Esophagus muscularis mucosa (tissue), 4 donors: ENCODE results near the gene MNT. TPM values are rescaled to one million over a fixed set of nuclear protein-coding genes. Genes with fewer than 3 reads are reported as not detected.

Experiments used
- DNase-seq: peaks from one replicate; pipeline ENCODE4 v3.0.0-alpha.2; 2017; ENCODE audit errors: extremely low spot score
- H3K27ac ChIP-seq, 4 donors: fragments of 200-600 bp; sonication (generic); replicated peaks in 1 of 4; 1 replicate in 3 of 4; 2 replicates in 1 of 4; pipeline ENCODE4 v1.5.1; 2016 to 2019; ENCODE audit warnings: mild to moderate bottlenecking in 1 of 4
- H3K27me3 ChIP-seq, 4 donors: fragments of 200-600 bp; sonication (generic); one replicate each; pipeline versions ENCODE4 v1.5.1 to v1.6.0; 2016 to 2019
- H3K36me3 ChIP-seq, 4 donors: fragments of 200-600 bp; sonication (generic); one replicate each; pipeline ENCODE4 v1.5.1; 2016 to 2019
- H3K4me1 ChIP-seq, 4 donors: fragments of 200-600 bp; sonication (generic); one replicate each; pipeline ENCODE4 v1.5.1; 2016 to 2019
- H3K4me3 ChIP-seq, 4 donors: fragments of 200-600 bp; sonication (generic); 1 replicate in 2 of 4; 2 replicates in 2 of 4; pipeline ENCODE4 v1.5.1; 2016 to 2019; ENCODE audit warnings: mild to moderate bottlenecking in 4 of 4, moderate library complexity in 1 of 4
- H3K9me3 ChIP-seq, 4 donors: fragments of 200-600 bp; sonication (generic); 1 replicate in 3 of 4; 2 replicates in 1 of 4; pipeline ENCODE4 v1.5.1; 2016 to 2019
- EP300 ChIP-seq: sonication (generic); formaldehyde crosslinking; IDR thresholded peaks from one replicate; pipeline ENCODE4 v1.6.1; 2017; ENCODE audit warnings: antibody characterized with exemption
- POLR2A ChIP-seq: fragments of 450-650 bp; IDR thresholded peaks from one replicate; pipeline ENCODE4 v1.6.1; 2017; ENCODE audit warnings: antibody characterized with exemption, moderate library complexity, mild to moderate bottlenecking, low read depth
- POLR2AphosphoS5 ChIP-seq, 2 donors: sonication (generic); formaldehyde crosslinking; IDR thresholded peaks; one replicate each; pipeline ENCODE4 v1.6.1; 2017; ENCODE audit warnings: antibody characterized with exemption in 2 of 2
- WGBS: methylation state at CpG from one replicate; pipeline ENCODE4 v1.1.5; 2018; 5-methylcytosine and 5-hydroxymethylcytosine counted together
- intact Hi-C: fragments of 100-400 bp; cut with DNase I; formaldehyde crosslinking; loops from one replicate; pipeline ENCODE4 v1.15.1; 2023
- total RNA-seq, 4 donors: library from RNA; depleted of rRNA; stranded (reverse); fragments of >200 nt; gene quantifications; one replicate each; pipeline versions ENCODE4 v1.1.0 to v1.2.1, GENCODE V29; 2016
- TF ChIP-seq, protein P1 (sequence below), 3 experiments: fragments of 200-600 bp in 2 of 3; fragments of 450-650 bp in 1 of 3; sonication (generic) in 2 of 3; IDR thresholded peaks; one replicate each; pipeline ENCODE4 v1.5.1; 2017 to 2019; ENCODE audit warnings: antibody characterized with exemption in 3 of 3, mild to moderate bottlenecking in 2 of 3, moderate library complexity in 1 of 3

The MNT gene
- total RNA-seq, 4 donors from 2014 or later, result 10.8 to 17.4 (median 13.8) TPM

DNA sequence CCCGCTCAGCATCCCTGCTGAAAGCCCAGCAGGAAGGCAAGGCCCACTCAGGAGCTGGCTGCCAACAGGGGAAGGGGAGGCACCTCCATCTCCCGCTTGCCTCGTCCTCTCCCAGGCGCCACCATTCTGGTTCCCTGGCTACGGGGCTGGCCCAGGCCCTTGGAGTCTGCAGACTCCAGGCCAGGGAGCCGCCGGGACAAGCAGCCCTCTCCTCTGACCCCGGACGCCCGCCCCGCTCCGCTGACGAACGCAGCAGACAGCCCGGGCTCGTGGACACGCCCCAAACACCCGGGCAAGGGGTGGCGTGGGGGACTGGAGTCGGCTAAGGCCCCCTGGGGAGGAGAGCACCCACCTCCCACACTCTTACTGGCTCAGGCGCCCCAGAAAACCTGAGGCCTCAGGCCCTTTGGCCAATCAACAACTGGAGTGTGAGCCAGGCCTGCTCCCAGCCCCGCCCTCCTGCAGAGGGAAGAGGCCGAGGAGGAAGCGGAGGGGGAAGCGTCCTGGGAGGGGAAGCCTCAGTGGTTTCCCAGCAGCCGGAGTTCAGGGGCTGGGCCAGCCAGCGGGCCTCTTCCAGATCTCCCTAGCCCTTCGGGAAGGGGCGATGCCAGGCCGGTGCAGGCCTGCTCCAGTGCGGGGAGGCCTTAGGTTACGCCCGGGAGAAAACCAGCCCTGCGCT, 4.2 kb downstream of the MNT start:
- Histone ChIP-seq H3K36me3 (peaks cover 0 to 4% (median 0%) of the 10 kb centered on the region in 4 donors), H3K4me1 (peaks cover 56 to 64% (median 61%) of the 10 kb centered on the region in 4 donors), H3K9me3 (no peaks in the 10 kb centered on the region), H3K4me3 (peak overlapping the region; percentile 46 to 75 (median 51)), H3K27me3 (peaks cover 0 to 5% (median 0%) of the 10 kb centered on the region in 4 donors), H3K27ac (peak overlapping the region; percentile 98 to 100 (median 100))
- no CpG with 5 or more reads among the region's 34 CpGs for WGBS
- DNase-seq, result peak; percentile 98
- TF ChIP-seq, protein P1, sequence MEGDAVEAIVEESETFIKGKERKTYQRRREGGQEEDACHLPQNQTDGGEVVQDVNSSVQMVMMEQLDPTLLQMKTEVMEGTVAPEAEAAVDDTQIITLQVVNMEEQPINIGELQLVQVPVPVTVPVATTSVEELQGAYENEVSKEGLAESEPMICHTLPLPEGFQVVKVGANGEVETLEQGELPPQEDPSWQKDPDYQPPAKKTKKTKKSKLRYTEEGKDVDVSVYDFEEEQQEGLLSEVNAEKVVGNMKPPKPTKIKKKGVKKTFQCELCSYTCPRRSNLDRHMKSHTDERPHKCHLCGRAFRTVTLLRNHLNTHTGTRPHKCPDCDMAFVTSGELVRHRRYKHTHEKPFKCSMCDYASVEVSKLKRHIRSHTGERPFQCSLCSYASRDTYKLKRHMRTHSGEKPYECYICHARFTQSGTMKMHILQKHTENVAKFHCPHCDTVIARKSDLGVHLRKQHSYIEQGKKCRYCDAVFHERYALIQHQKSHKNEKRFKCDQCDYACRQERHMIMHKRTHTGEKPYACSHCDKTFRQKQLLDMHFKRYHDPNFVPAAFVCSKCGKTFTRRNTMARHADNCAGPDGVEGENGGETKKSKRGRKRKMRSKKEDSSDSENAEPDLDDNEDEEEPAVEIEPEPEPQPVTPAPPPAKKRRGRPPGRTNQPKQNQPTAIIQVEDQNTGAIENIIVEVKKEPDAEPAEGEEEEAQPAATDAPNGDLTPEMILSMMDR (IDR thresholded peaks at IDR 0.05), result peak in 1 of 3 experiments; percentile 10
- peak; percentile 84 for TF ChIP-seq POLR2A
- TF ChIP-seq EP300, result peak; percentile 52
- peak in 1 of 2 donors; percentile 98 for TF ChIP-seq POLR2AphosphoS5 (IDR thresholded peaks at IDR 0.05)
- intact Hi-C loops, result no loop called here

DNA sequence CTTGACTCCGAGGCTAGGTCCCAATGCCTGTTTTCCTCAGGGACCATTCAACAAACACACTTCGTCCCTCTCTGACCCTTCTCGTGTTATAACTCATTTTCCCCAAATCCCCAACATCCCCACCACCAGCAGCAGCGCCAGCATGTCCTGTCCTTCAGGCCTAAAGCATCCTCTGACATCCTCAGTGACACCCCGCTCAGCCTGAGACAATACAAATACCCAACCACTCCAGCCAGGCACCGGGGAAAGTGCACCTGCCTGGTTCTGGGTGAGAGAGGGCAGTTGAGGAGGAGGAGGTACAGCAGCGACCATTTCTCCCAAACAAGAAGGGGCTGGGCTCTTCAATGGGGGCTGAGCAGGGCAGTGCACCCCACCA, 4.7 kb downstream of the MNT start:
- H3K36me3 ChIP-seq, result peaks cover 0 to 4% (median 0%) of the 10 kb centered on the region in 4 donors
- TF ChIP-seq, protein P1 (IDR thresholded peaks at IDR 0.05), result no peak
- TF ChIP-seq POLR2A (no peak), EP300 (no peak), POLR2AphosphoS5 (IDR thresholded peaks at IDR 0.05) (no peak)
- WGBS, result 47% methylated on average over 5 of the region's 7 CpGs
- H3K27me3 ChIP-seq, result peaks cover 0 to 5% (median 0%) of the 10 kb centered on the region in 4 donors
- peaks cover 61 to 69% (median 66%) of the 10 kb centered on the region in 4 donors for H3K4me1 ChIP-seq
- DNase-seq, result no peak
- H3K4me3 ChIP-seq, result peak overlapping the region; percentile 46 to 75 (median 51)
- H3K27ac ChIP-seq, result peak overlapping the region; percentile 98 to 100 (median 100)
- no peaks in the 10 kb centered on the region for H3K9me3 ChIP-seq
- intact Hi-C loops, result no loop called here

DNA sequence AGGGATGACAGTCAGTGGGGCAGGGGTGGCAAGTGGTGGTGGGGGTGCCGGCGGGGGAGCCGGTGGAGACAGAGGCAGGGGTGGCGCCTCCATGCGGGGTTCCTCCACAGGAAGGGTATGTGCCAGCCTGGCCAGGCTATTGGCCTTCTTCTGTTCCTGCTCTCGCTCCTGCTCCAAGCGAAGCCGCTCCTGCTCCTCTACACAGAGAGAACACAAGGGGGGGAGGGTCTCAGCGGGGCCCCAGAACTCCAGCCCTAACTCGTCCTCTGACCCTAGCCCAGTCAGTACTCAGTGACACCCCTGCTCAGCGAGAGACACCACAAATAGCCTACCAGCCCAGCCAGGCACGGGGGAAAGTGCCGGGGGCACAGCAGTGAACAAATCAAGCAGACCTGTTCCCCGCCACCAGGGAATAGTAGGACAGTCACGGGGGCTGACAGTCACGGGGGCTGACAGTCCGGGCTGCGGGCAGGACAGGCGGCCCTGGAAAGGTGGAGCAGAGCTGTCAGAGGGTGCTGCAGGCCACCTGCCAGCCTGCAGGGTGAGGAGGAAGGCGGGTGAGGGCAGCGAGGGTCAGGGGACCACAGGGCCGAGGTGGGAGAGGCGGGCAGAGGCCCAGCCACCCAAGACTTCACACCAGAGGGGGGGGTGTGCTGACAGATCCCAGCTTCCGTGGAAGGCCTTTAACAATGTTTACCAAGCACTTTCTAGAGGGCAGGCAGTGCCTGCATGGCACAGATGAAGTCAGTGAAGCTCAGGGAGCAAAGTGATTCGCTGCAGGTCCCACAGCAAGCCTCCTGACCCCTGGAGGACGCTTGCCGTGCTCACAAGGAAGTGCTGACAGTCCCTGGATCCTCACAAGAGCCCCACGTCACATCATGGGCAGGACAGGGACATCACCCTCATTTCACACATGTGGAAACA, 5.3 kb downstream of the MNT start:
- intact Hi-C loops, result no loop called here
- TF ChIP-seq EP300 (no peak), POLR2A (no peak), POLR2AphosphoS5 (IDR thresholded peaks at IDR 0.05) (peak in 1 of 2 donors; percentile 40)
- TF ChIP-seq, protein P1 (IDR thresholded peaks at IDR 0.05), result no peak
- Histone ChIP-seq H3K27me3 (peaks cover 0 to 5% (median 0%) of the 10 kb centered on the region in 4 donors), H3K4me1 (peaks cover 68 to 76% (median 72%) of the 10 kb centered on the region in 4 donors), H3K36me3 (peaks cover 0 to 4% (median 0%) of the 10 kb centered on the region in 4 donors), H3K27ac (peak overlapping the region; percentile 98 to 100 (median 100)), H3K9me3 (no peaks in the 10 kb centered on the region), H3K4me3 (peak overlapping the region in 3 of 4 donors; percentile 48 to 75 (median 54))
- no peak for DNase-seq
- WGBS, result 58% methylated on average over 22 of the region's 28 CpGs

DNA sequence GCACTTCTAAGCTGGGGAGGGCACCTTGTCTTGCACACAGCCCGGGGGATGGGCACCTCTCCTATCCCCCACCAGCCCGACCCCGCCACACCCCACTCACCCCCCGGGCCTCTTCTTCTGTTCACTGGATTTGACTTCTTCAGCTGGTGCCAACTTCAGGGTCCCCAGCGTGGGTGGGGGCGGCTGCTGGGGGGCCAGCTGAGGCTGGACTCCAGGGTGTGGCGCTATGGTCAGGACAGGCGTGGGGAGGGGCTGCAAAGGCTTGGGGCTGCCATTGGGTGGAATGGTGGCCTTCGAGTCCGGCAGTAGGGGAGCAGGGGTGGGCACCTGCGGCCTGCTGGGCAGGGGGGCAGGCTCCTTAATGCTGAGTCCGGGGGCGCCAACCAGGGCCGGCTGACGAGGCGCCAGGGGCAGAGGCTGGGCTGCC, 6.1 kb downstream of the MNT start:
- intact Hi-C loops, result no loop called here
- TF ChIP-seq, protein P1 (IDR thresholded peaks at IDR 0.05), result no peak
- TF ChIP-seq POLR2AphosphoS5 (IDR thresholded peaks at IDR 0.05) (no peak), EP300 (no peak), POLR2A (no peak)
- Histone ChIP-seq H3K36me3 (peaks cover 0 to 4% (median 0%) of the 10 kb centered on the region in 4 donors), H3K4me3 (peak overlapping the region in 2 of 4 donors; percentile 78 to 92), H3K27me3 (peaks cover 0 to 5% (median 0%) of the 10 kb centered on the region in 4 donors), H3K27ac (peak overlapping the region; percentile 98 to 100 (median 100)), H3K4me1 (peaks cover 75 to 83% (median 79%) of the 10 kb centered on the region in 4 donors), H3K9me3 (no peaks in the 10 kb centered on the region)
- DNase-seq, result no peak
- WGBS, result no CpG with 5 or more reads among the region's 16 CpGs
